ENCODE measurements around the gene ETV6. TPM values are rescaled to one million over a fixed set of nuclear protein-coding genes. Genes with fewer than 3 reads are reported as not detected.

ETV6 gene
- total RNA-seq, 1 experiment from 2014 or later, result 12.4 TPM

- peak; percentile 52 for DNase-seq (ENCODE audit: low read depth)
Observed at GRCh38 chr12:11797317-11797913, 147.9 kb downstream of the ETV6 start.

DNA sequence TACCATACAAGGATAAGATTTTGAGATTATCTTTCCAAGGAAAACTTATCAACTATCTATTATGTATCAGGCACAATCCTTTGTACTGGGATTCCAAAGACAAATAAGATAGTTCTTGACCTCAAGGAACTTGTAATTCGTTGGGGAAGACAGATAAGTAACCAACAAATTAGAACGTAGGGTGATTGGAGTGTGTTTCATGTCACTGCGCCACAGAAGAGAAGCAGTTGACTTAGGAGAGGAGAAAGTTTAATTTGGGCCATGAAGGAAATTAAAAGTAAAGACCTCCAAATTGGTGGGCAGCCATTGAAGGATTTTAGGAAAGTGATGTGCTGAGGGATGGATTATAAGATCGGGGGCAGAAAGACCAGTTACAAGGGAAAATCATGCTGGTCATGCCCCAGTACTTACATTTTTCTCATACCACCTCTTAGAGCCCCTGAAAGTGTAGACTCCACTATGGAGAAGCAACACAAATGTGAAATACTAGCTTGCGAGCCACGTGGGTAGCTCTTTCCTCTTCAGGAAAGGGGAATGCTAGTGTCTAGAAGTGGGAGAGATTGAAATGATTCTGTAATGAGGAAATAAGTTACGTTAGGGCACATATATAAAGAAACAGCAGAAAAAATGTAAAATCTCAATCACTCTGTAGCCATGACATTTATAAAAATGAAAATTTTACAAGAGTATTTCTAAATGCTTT is 148.7 kb downstream of the ETV6 start:
- DNase-seq (ENCODE audit: low read depth), result no peak

- peak; percentile 99 for DNase-seq (ENCODE audit: low read depth)
Observed at GRCh38 chr12:11798856-11799501, 149.5 kb downstream of the ETV6 start.

GRCh38 chr12:11799502-11799873 is 150.0 kb downstream of the ETV6 start:
- no peak for DNase-seq (ENCODE audit: low read depth)

DNA sequence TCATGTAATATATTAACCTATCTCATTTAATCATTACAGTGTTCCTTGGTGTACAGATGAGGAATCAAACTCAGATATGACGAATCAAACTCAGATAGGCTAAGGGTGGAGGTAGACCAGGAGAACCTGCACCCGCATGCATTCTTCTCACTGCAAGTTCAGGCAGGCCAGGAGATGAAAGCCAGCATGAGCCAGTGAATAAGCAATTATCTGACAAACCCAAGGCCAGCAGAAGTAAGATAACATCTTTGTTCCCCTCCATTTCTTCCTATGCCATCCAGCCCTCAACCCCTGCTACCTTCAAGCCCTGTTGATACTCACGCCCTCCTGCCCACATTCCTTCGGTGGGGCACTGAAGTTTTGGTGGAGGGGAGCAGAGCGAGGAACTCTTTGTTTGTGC is 152.2 kb downstream of the ETV6 start:
- no peak for DNase-seq (ENCODE audit: low read depth)

DNA sequence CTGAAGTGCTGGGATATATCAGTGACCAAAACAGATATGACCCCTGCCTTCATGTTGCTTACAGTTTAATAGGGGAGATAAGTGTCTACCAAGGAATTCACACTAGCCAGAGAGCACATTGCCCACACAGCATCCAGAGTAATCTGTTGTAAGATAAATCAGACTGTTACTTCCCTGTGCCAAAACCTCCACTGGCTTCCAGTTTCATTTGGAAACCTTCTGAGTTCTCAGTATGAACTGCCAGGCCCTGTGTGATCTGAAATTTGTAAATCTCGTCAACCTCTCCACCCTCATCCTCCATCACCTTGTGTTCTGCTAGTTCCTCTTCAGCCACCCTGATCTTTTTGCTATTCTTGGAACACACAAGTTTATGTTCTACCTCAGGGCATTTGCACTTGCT is 154.7 kb downstream of the ETV6 start:
- DNase-seq (ENCODE audit: low read depth), result no peak

GRCh38 chr12:11805043-11805442 is 155.6 kb downstream of the ETV6 start:
- no peak for DNase-seq (ENCODE audit: low read depth)

- DNase-seq (ENCODE audit: low read depth), result no peak
Observed at GRCh38 chr12:11805680-11806079, 156.2 kb downstream of the ETV6 start.

- DNase-seq (ENCODE audit: low read depth), result no peak
Observed at GRCh38 chr12:11807458-11807857, 158.0 kb downstream of the ETV6 start.

DNA sequence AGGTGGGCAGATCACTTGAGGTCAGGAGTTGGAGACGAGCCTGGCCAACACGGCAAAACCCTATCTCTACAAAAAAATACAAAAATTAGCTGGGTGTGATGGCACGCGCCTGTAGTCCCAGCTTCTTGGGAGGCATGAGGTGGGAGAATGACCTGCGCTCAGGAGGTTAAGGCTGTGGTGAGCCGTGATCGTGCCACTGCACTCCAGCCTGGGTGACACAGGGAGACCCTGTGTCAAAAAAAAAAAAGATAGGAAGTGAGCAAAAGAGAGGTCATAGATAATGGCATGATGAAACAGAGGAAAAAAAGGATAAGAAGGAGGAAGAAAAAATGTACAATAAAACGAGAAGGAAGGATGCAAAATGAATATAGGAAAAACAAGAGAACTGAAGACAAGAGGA is 159.5 kb downstream of the ETV6 start:
- DNase-seq (ENCODE audit: low read depth), result no peak

DNA sequence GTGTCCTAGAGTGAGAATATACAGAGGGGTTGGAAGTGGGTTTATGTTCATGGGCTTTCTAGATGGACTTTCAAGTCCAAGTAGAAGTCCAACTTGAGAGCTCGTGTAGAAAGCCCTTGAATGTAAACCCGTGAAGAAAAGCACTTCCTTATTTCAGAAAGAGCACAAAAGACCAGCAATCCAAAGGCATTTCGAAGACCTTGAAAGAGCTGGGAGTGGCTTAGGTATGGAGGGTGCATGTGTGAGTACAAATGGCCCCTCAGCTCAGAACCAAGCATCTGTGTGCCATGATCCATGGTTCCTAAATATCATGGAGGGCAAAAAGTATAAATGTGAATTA is 160.7 kb downstream of the ETV6 start:
- DNase-seq (ENCODE audit: low read depth), result no peak

GRCh38 chr12:11811008-11811407 is 161.5 kb downstream of the ETV6 start:
- DNase-seq (ENCODE audit: low read depth), result no peak

DNA sequence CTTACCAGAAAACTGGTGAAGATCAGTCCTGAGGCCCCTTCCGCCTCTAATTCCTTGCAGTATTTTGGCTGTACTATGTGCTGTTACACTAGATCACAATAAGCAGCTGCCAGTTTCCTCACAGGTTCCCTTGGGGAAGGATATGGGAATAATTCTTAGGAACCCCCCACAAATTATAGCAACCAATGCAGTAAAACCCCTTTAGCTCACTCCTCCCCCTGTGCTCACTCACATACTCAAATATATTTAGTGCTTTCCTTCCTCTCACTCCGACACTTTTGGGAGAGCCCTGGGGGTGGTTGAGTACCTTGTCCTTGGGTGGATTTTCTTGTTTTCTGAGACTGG is 162.7 kb downstream of the ETV6 start:
- DNase-seq (ENCODE audit: low read depth), result no peak

GRCh38 chr12:11812586-11813437 is 163.3 kb downstream of the ETV6 start:
- DNase-seq (ENCODE audit: low read depth), result peak; percentile 54

DNA sequence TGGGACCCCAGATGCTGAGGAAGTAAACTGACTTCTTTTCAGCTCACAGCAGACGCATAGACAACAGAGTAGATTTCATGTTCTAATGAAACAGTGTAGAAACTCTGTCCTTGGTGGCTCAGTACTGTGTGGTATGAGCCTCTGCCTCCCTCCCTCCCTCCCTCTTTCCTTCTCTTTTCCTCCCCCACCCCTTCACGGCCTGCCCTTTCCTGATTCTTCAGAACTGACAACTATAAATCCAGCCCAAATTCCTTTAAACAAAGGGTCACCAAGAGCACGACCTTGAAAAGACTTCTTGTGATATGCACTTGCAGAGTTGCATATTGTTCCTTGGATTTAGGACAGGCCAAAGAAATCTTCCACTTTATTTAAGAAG is 164.0 kb downstream of the ETV6 start:
- no peak for DNase-seq (ENCODE audit: low read depth)

DNA sequence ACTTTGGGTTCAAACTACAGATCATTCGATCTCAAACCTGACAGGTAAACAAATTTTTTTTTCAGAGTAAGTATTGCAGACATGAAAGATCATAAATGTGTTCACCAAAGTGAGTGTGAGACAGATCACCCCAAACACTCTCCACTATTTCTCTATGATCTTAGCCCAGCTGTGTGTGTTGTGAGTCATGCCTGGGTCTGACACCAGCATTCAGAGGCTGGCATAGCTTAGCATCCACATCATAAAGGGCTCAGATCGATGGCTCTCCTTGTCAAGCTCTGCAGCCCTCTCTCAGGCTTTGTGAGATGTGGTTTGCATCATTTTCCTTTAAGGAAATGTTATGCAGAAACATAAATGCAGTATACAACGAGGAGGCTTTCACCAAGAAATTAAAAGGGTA is 164.9 kb downstream of the ETV6 start:
- DNase-seq (ENCODE audit: low read depth), result peak; percentile 85

GRCh38 chr12:11815397-11815796 is 165.9 kb downstream of the ETV6 start:
- DNase-seq (ENCODE audit: low read depth), result no peak

DNA sequence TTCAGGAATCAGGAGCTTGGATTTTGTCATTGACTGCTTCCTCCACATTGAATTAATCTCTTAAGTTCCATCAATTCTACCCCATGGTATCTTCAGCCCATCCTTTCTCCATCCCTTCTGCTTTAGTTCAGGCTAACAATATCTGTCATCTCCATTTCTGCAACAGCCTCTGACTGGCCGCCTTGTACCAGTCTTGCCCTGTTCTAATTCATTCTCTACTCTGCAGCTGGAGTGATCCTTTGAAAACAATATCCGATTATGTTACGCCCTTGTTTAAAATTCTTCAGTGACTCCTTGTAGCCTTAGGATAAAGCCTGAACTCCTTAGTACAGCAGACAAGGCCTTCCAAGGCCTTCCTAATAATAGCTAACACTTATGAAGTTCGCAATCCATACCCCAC is 170.2 kb downstream of the ETV6 start:
- no peak for DNase-seq (ENCODE audit: low read depth)

DNA sequence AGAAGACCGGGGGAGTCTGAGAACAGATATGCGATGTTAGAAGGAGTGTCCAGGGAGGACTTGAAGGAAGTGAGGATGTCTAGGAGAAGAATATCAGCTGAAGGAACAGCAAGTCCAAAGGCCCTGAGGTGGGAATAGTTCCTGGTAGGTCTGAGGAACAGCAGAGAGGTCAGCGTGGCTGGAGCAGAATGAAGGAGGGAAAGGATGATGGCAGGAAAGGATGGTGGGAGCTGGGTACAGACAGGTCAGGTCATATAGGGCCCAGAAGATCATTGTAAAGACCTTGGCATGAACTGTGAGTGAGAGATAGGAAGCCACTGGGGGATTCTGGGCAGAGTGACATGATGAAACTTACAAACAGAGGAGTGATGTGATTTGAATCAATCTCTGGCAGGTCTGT is 171.0 kb downstream of the ETV6 start:
- DNase-seq (ENCODE audit: low read depth), result no peak

DNA sequence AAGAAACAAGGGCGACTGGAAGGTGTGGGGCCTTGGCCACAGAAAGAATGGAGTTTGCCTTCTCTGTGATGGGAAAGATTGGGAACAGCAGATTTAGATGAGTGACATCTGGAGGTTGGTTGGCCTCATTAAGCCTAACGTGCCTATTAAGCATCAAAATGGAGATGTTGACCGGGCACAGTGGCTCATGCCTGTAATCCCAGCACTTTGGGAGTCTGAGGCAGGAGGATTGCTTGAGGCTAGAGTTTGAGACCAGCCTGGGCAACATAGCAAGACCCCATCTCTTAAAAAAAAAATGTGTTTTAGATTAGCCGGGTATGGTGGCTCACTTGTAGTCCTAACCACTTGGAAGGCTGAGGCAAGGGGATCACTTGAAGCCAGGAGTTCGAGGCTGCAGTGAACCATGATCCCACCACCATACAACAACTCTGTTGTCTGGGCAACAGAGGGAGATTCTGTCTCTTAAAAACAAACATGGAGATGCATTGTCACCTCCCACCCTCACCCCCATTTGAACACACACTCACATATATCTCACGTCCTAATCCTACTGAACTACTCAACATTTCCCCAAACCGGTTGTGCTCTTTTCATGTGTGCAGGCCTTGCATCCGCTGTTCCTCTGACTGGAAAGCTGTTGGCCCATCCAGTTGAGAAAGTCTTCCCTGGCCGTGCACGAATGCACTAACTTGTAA is 172.1 kb downstream of the ETV6 start:
- no peak for DNase-seq (ENCODE audit: low read depth)

DNA sequence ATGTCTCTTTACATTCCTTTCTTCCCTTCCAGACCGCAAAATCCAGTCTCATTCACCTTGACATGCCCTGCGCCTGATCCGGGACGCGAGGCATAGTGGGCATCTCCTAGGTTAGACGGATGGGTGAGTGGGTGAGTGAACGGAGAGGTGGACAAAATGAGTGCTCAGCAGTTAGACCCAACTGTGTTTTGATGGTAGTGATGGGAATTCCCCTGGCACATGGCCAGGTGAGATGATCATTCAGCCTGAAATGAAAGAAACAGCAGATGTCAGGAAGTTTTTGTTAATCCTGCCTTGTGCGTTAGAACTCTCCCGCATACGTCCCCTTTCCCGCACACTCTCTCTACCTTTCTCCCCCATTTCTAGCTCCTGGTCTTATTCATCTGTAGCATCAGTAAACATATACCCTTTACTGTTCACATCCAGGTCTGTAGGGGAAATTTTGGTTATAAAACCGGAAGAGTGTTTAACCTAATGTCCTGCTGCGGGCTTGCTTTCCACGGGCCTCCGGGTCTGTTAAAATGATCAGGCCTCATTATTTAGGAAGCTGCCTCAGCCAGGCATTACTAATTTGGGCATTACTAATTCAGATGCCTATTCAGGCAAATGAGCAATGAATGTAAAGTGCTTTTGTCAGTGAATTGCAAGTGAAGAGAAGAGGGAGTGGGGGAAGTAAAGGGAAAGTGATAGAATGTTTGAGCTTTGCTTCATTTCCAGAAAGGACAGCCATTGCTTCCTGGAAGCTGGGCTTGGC is 172.8 kb downstream of the ETV6 start:
- peak; percentile 33 for DNase-seq (ENCODE audit: low read depth)
